B cell (primary cell): ENCODE measurements around the gene SMIM36. TPM values are rescaled to one million over a fixed set of nuclear protein-coding genes. Genes with fewer than 3 reads are reported as not detected.

Experiments used
- ATAC-seq: fragments of 200-7000 bp; cut with Tn5 transposase; one replicate; pipeline ENCODE4 v1.10.0; 2021; ENCODE audit warnings: low read depth, mild to moderate bottlenecking, moderate number of reproducible peaks, moderate library complexity
- CTCF ChIA-PET: fragments of 350-600 bp; sonication (Branson Sonifier 250); formaldehyde crosslinking; loops from one replicate; lab custom pipeline; 2021; ENCODE audit warnings: antibody characterized with exemption, inconsistent platforms; lab: Charles Lee
- POLR2A ChIA-PET: fragments of 350-600 bp; sonication (Branson Sonifier 250); formaldehyde crosslinking; loops from one replicate; lab custom pipeline; 2021; ENCODE audit warnings: antibody characterized with exemption; lab: Charles Lee
- DNase-seq: peaks from one replicate; pipeline ENCODE4 v3.0.0; 2013
- H2AFZ ChIP-seq: 2 replicates; pipeline ENCODE4 v1.6.1; 2012; ENCODE audit warnings: mild to moderate bottlenecking, low read depth, low read length; ENCODE audit not compliant: insufficient read depth, poor library complexity, severe bottlenecking
- H3K27ac ChIP-seq, 2 donors: 1 replicate in 1 of 2; 2 replicates in 1 of 2; pipeline ENCODE4 v1.5.1; 2012 to 2013; ENCODE audit warnings: low read length in 2 of 2, mild to moderate bottlenecking in 2 of 2, moderate library complexity in 1 of 2
- H3K27me3 ChIP-seq, 4 experiments: fragments of 200-600 bp in 1 of 4; sonication (generic) in 1 of 4; replicated peaks in 1 of 4; 1 replicate in 2 of 4; 2 replicates in 2 of 4; pipeline versions ENCODE4 v1.6.1 to v1.7.0; 2013 to 2016; ENCODE audit warnings: low read length in 3 of 4, mild to moderate bottlenecking in 2 of 4, mixed read lengths in 1 of 4, moderate library complexity in 1 of 4; ENCODE audit not compliant: insufficient read depth in 4 of 4, control insufficient read depth in 3 of 4; ENCODE audit errors: control extremely low read depth in 1 of 4
- H3K36me3 ChIP-seq, 2 experiments: replicated peaks in 1 of 2; 1 replicate in 1 of 2; 2 replicates in 1 of 2; pipeline versions ENCODE4 v1.6.1 to v1.7.1; 2013; ENCODE audit warnings: low read length in 1 of 2; ENCODE audit not compliant: insufficient read depth in 2 of 2, control insufficient read depth in 1 of 2; ENCODE audit errors: control extremely low read depth in 1 of 2, extremely low read depth in 1 of 2
- H3K4me1 ChIP-seq, 2 donors: fragments of 200-600 bp in 1 of 2; sonication (generic) in 1 of 2; 1 replicate in 1 of 2; 2 replicates in 1 of 2; pipeline versions ENCODE4 v1.5.1 to v1.6.1; 2013 to 2017; ENCODE audit warnings: low read length in 2 of 2; ENCODE audit not compliant: control insufficient read depth in 2 of 2, insufficient read depth in 2 of 2
- H3K4me2 ChIP-seq: replicated peaks from 2 replicates; pipeline ENCODE3; 2012; ENCODE audit warnings: mild to moderate bottlenecking, low read depth, low read length; ENCODE audit not compliant: poor library complexity, severe bottlenecking
- H3K4me3 ChIP-seq, 5 experiments: fragments of 200-600 bp in 1 of 5; sonication (generic) in 1 of 5; 1 replicate in 3 of 5; 2 replicates in 2 of 5; pipeline versions ENCODE4 v1.5.1 to v1.7.0; 2011 to 2016; ENCODE audit warnings: low read length in 4 of 5, mild to moderate bottlenecking in 4 of 5, low read depth in 2 of 5, control low read depth in 1 of 5, moderate library complexity in 1 of 5; ENCODE audit not compliant: insufficient read depth in 1 of 5; ENCODE audit errors: control extremely low read depth in 1 of 5, extremely low read depth in 1 of 5
- H3K79me2 ChIP-seq: fragments of 200-600 bp; sonication (generic); one replicate; pipeline ENCODE4 v1.6.0; 2016; ENCODE audit warnings: low read length; ENCODE audit not compliant: control insufficient read depth, insufficient read depth
- H3K9ac ChIP-seq: fragments of 200-600 bp; sonication (generic); 2 replicates; pipeline ENCODE4 v1.6.1; 2017; ENCODE audit warnings: mild to moderate bottlenecking, low read length, moderate library complexity
- H3K9me3 ChIP-seq, 3 donors: one replicate each; pipeline versions ENCODE4 v1.6.1 to v1.7.1; 2013; ENCODE audit warnings: low read length in 2 of 3; ENCODE audit not compliant: control insufficient read depth in 2 of 3, insufficient read depth in 1 of 3; ENCODE audit errors: control extremely low read depth in 1 of 3
- H4K20me1 ChIP-seq: 2 replicates; pipeline ENCODE4 v1.6.0; 2012; ENCODE audit warnings: mild to moderate bottlenecking, low read length; ENCODE audit not compliant: insufficient read depth, control insufficient read depth, poor library complexity, severe bottlenecking
- H3K27ac Mint-ChIP-seq: one replicate; pipeline ENCODE4 v1.8.0; 2021; ENCODE audit warnings: mixed read lengths
- H3K27me3 Mint-ChIP-seq: one replicate; pipeline ENCODE4 v1.8.0; 2021; ENCODE audit warnings: mixed read lengths
- H3K4me1 Mint-ChIP-seq: one replicate; pipeline ENCODE4 v1.8.0; 2021; ENCODE audit warnings: mixed read lengths
- H3K4me3 Mint-ChIP-seq: one replicate; pipeline ENCODE4 v1.8.0; 2021; ENCODE audit warnings: mixed read lengths
- H3K9me3 Mint-ChIP-seq: one replicate; pipeline ENCODE4 v1.8.0; 2022; ENCODE audit warnings: mixed read lengths; ENCODE audit not compliant: insufficient read depth
- CTCF ChIP-seq: fragments of 200-600 bp; IDR thresholded peaks from one replicate; pipeline ENCODE4 v1.8.0; 2022; ENCODE audit warnings: antibody characterized with exemption, mild to moderate bottlenecking
- EZH2 ChIP-seq: IDR thresholded peaks from 2 replicates; pipeline ENCODE4 v1.6.1; 2012; ENCODE audit warnings: borderline replicate concordance, low read depth, mild to moderate bottlenecking, moderate library complexity, low read length; ENCODE audit not compliant: insufficient read depth, poor library complexity, severe bottlenecking
- WGBS: methylation state at CpG from one replicate; pipeline ENCODE4 v1.1.5; 2013; ENCODE audit warnings: missing lambda C conversion rate; ENCODE audit not compliant: insufficient coverage; 5-methylcytosine and 5-hydroxymethylcytosine counted together
- intact Hi-C: fragments of 100-400 bp; cut with micrococcal nuclease; formaldehyde crosslinking; loops from one replicate; pipeline ENCODE4 v1.10.0; 2022
- polyA plus RNA-seq: library from polyadenylated mRNA; depleted of rRNA; stranded (reverse); fragments of >200 nt; gene quantifications from 2 replicates; pipeline ENCODE4 v1.2.3, GENCODE V29; 2012
- total RNA-seq, 2 donors: library from RNA; stranded (reverse); fragments of 120-200 nt in 1 of 2; gene quantifications; 1 replicate in 1 of 2; 2 replicates in 1 of 2; pipeline versions ENCODE4 v1.2.3 to v1.2.4, GENCODE V29; 2013 to 2022

SMIM36 gene
- total and polyA plus RNA-seq, 2 donors (not counting 1 experiment from before 2014, with no cell fraction given) = not detected

DNA sequence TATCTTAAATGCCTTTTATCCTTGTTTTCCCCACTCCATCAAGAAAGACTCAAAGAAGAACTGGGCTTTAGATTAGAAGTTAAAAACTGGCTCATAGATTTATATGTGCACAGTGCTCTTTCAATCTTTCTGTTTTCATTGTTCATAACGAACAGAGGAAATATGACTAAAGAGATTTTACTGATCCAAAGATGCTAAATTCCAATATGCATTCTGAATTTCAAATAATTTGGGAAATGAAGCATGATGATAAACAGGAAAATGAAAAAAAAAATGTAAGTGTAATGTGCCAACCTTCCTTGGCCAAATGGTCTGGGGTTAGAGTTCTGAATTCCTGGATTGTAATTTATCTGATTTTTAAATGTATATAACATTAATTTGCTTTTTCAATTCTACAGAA lies 25.0 kb upstream of the SMIM36 start:
- intact Hi-C loops = no loop called here
- no CpG with 5 or more reads among the region's 1 CpG for WGBS
- Histone ChIP-seq H3K4me3 (no peak overlapping the region), H2AFZ (no peak overlapping the region), H3K36me3 (no peaks in the 10 kb centered on the region), H3K9ac (no peak overlapping the region), H3K27me3 (no peaks in the 10 kb centered on the region), H3K79me2 (no peaks in the 10 kb centered on the region), H3K4me2 (no peak overlapping the region), H3K9me3 (no peaks in the 10 kb centered on the region), H3K27ac (no peak overlapping the region), H4K20me1 (no peaks in the 10 kb centered on the region), H3K4me1 (no peaks in the 10 kb centered on the region)
- DNase-seq = no peak
- CTCF ChIA-PET = interaction anchor here (0.6 to 0.7 kb wide), 2 partner anchors 59 to 66 kb away, joined by 3 to 4 read pairs; no protein-coding TSS in a partner anchor
- H3K9me3 Mint-ChIP-seq = no peaks in the 10 kb centered on the region
- no peak overlapping the region for H3K4me3 Mint-ChIP-seq
- no peak for TF ChIP-seq EZH2
- TF ChIP-seq CTCF = no peak
- H3K27me3 Mint-ChIP-seq = peaks cover 9% of the 10 kb centered on the region
- no peak for ATAC-seq
- H3K27ac Mint-ChIP-seq = no peak overlapping the region
- POLR2A ChIA-PET = no interaction called here
- no peaks in the 10 kb centered on the region for H3K4me1 Mint-ChIP-seq

GRCh38 chr17:55533608-55534007 lies 22.4 kb upstream of the SMIM36 start:
- no peaks in the 10 kb centered on the region for H3K4me1 ChIP-seq
- no peak overlapping the region for H3K9ac ChIP-seq
- CTCF ChIA-PET = interaction anchor here (0.5 to 4.0 kb wide), 9 partner anchors 9 to 294 kb away, joined by 3 to 31 read pairs (median 4); no protein-coding TSS in a partner anchor
- H3K4me3 ChIP-seq = no peak overlapping the region
- H3K4me2 ChIP-seq = no peak overlapping the region
- H3K9me3 Mint-ChIP-seq = no peaks in the 10 kb centered on the region
- DNase-seq (no peak), ATAC-seq (no peak)
- no peak overlapping the region for H3K4me3 Mint-ChIP-seq
- H3K79me2 ChIP-seq = no peaks in the 10 kb centered on the region
- H3K27me3 ChIP-seq = no peaks in the 10 kb centered on the region
- H3K4me1 Mint-ChIP-seq = no peaks in the 10 kb centered on the region
- no peaks in the 10 kb centered on the region for H4K20me1 ChIP-seq
- no peak overlapping the region for H3K27ac ChIP-seq
- TF ChIP-seq CTCF (no peak), EZH2 (no peak)
- no peaks in the 10 kb centered on the region for H3K9me3 ChIP-seq
- H2AFZ ChIP-seq = no peak overlapping the region
- POLR2A ChIA-PET = no interaction called here
- intact Hi-C loops = no loop called here
- H3K27me3 Mint-ChIP-seq = peaks cover 1% of the 10 kb centered on the region
- no peaks in the 10 kb centered on the region for H3K36me3 ChIP-seq
- no peak overlapping the region for H3K27ac Mint-ChIP-seq
